Measurements from ENCODE around the gene UBR4.

DNA sequence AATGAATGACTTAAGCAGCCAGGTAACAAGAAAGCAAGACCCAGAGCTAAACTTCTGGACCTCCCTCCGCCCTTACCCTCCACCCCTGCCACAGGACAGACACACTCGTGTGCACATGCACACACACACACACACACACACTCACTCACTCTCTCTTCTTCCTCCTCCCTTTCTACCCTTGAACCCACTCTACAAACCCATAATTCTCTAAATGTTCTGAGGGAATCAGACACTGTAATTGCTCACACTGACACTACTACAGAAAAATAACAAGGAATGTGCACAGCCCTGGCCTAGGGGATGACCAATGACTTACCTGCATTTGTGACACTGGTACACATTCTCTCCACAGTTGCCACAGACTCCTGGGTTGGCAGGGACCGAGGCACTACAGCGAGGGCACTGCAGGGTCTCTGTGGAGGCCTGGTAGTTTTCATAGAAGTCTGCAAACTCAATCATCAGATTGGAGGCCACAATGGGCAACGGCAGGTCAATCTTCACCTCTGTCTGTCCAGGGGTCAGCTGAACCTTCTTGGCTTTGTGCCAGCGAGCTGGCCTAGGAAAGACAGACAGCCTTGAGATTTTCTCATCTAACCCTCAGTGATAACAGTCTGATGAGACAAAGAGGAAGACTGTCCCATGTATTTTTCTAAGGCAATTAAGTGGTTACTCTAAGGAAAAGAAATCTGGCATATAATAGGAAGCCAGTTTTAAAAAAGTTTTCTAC, 94.8 kb downstream of the UBR4 start:
- TF ChIP-seq EZH2phosphoT487 (IDR thresholded peaks at IDR 0.05; ENCODE audit: insufficient read depth, low read depth), result no peak
- TF ChIP-seq EZH2 (IDR thresholded peaks at IDR 0.05; ENCODE audit: insufficient read depth, poor library complexity, severe bottlenecking), result no peak

Data from GM23248 (cell line).